Measurements from ENCODE around the gene MYT1.
"Not testable (repeated sequence)": the region's sequence is repeated elsewhere in the genome, so short reads cannot be mapped to it uniquely, and the experiment has no call there.

The MYT1 gene

DNA sequence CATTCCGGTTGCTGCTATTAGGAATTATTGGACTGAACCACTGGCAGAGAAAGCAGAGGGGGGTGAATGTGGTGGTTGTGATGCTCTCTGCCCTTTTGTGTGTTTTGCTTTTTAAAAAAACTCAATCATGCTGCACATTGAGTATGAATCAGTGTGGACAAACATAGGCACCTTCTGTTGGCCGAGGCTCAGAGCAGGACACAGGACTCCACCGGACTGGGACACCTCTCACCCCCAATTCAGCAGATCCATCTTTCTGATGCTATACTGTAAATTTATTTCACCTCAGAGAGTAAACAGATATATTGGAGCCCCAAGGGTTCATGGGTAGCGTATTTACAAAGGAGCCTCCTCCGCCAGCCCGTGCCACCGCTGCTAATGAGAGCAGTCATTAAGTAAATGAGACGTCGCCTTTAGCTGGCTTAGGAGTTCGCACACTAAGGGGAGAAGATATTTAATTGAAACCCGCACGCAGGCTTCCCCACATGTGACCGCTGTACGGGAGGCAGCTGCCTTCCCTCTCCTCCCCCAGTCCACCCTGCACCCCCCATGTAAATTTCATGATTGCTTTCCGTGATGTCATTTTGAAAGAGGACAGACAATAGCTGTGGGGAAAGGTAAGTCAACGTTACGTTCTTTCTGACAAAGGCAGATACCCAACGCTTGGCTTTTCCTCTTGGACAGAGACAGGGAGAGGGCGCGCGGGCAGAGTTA, at the start of gene MYT1:
Gene MYT1, plus strand, starts transcription at position 330 of the 714 bp plus-strand sequence. CDS start 34,410 bp downstream, outside the sequence.
- no peak for DNase-seq (ENCODE audit: low read depth)

DNA sequence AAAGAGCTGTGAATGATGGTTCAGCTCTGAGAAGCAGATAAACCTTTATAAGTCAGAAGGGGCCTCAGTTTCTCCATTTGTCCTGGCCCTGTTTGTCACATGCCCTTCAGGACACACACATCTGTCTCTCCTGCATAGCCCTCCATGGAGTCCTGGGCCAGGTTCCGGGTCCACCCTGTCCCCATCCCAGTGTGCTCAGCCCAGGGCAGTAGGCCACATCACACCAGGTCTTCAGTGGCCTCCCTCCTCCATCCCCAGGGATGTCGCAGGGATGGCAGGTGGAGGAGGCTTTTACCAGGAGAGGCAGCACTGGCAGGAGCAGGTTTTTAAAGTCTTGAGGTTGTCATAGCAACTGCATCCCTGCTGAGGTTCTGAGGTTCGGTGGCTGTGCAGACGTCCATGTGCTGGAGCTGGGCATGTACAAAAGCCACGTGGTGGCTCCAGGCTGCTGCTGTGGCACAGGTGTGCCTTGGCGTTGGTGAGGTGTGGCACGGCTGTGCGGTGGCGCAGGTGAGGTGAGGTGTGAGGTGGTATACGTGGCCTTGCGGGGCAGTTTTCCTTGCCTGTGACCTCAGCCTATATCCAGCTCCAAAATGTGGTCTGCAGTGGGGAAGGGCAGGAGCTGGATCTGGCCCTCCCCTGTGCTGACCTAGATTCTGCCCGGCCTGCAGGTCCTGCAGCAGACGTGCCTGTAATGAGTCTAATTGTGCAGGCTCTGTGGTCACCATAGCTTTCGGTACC, 48.9 kb upstream of the MYT1 start:
- DNase-seq (ENCODE audit: low read depth): no peak

DNA sequence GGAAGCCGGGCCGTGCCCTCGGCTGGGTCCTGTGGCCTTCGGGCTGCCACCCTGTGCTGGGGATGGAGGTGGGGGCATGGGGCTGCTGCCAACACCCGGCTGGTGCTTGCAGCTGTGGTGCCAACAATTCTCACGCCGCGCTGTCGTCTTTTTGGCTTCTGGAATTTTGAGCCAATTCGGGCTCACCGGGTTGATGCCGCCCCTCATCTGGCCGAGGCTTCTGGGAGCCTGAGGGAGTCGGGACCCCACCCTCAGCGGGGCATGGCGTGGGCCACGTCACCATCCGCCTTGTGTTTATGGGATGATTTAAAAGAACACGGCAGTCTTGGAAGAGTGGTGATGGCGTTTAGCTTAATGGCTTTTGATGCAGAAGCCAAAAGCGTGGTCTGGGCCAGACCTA, 48.2 kb upstream of the MYT1 start:
- DNase-seq (ENCODE audit: low read depth): no peak

DNA sequence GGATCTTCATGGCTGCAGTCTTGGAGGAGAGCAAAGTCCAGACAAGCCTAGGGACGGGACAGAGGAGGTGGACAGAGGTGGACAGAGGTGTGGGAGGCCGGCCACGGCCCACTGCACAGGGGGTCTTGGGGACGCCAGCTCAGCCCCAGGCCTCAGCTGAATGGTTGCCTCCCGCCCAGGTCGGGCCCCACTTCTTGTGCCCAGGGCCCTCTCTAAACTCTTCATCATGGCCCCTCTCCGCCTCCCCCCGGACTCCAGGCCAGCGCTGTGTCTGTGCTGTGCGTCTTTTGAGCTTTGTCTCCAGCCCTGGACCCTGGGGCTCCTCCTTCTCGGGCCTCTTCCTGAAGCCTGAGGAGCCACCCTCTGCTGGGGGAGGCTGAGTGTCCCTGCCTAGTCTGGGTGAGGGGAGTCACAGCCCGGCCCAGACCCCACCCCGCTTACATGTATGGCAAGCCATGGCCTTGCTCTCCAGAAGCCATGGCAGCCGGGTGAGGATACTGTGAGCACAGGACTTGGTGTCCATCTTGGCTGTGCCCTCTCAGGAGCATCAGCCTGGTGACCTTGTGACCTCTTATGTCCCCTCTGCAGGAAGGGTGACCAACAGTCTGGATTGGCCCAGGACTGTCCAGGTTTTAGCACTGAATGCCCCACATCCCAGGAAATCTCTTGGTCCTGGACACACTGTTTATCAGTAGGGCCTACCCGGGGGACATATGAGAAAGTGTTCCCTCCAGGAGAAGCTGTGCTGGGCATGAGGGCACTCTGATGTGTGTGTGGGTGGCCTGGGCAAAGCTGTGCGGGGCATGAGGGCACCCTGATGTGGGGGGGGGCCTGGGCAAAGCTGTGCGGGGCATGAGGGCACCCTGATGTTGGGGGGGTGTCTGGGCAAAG, 47.5 kb upstream of the MYT1 start:
- DNase-seq (ENCODE audit: low read depth): no peak

DNA sequence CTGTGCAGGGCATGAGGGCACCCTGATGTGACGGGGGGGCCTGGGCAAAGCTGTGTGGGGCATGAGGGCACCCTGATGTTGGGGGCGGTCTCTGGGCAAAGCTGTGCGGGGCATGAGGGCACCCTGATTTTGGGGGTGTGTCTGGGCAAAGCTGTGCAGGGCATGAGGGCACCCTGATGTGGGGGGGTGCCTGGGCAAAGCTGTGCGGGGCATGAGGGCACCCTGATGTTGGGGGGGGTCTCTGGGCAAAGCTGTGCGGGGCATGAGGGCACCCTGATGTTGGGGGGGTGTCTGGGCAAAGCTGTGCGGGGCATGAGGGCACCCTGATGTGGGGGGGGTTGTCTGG, 46.8 kb upstream of the MYT1 start:
- not testable (repeated sequence) for DNase-seq (ENCODE audit: low read depth)

DNA sequence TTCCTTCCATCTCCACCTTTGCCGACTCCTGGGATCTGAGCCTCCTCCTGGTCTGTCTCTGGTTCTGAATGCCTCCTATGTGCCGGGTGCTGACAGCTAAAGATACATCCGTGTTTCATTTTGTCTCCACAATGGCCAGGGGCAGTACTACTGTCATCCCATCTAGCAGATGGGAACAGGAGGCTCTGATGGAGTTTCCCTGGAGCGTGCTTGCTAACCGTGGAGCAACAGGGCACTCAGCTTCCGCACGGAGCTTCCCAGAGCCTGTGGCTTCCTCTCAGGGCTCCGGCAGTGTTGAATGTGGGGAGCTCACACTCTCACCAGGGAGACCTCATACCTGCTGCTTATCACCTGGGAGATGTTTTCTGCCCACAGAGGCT, 45.0 kb upstream of the MYT1 start:
- no peak for DNase-seq (ENCODE audit: low read depth)

DNA sequence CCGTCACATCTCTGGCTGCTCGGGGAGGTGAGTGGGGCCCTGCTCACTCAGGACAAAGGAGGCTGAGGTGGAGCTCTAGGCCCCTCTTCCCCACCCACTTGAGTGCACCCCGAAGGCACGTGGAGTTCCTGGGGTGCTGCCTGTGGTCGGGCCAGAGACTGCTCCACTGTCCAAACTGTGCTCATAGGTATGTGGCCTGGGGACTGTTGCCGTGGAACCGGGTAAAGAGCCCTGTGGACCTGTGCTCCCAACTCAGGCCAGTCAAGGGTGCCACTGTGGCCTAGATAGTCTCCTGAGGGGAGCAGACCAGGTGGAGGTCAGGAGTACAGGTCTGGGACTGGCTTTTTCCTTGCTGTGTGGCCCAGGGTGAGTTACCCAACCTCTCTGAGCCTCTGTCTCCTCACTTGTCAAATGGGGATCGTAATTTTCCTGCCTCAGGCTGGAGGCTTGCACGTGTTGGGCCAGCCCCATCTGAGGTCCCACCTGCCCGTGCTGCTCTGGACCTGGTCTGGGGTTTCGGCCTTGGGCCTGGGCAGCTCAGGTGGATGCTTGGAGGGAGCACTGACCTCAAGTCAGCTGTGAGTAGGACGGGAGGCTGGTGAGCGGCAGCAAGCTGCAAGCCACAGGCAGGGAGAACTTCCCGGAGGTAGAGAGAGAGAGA, 44.4 kb upstream of the MYT1 start:
- peak; percentile 6 for DNase-seq (ENCODE audit: low read depth)

DNA sequence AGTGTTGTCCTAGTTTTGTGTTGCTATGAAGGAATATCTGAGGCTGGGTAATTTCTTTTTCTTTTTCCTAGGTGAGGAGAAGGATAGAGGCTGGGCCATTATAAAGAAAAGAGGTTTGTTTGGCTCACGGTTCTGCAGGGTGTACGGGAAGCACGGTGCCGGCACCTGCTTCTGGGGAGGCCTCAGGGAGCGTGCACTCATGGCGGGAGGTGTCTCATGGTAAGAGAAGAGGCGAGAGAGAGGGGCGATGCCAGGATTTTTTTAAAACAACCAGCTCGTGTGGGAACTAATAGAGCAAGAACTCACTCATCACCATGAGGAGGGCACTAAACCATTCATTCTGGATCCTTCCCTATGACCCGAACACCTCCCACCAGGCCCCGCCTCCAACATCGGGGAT, 42.7 kb upstream of the MYT1 start:
- no peak for DNase-seq (ENCODE audit: low read depth)

DNA sequence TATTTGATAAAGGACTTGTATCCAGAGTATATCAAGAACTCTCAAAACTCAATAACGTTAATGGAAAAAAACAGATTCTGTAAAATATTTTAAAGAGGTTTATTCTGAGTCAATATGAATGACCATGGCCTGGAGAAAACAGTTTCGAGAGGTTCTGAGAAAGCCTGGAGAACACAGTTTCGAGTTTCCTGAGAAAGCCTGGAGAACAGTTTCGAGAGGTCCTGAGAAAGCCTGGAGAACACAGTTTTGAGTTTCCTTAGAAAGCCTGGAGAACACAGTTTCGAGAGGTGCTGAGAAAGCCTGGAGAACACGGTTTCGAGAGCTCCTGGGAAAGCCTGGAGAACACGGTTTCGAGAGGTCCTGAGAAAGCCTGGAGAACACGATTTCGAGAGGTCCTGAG, 41.3 kb upstream of the MYT1 start:
- DNase-seq (ENCODE audit: low read depth): not testable (repeated sequence)

DNA sequence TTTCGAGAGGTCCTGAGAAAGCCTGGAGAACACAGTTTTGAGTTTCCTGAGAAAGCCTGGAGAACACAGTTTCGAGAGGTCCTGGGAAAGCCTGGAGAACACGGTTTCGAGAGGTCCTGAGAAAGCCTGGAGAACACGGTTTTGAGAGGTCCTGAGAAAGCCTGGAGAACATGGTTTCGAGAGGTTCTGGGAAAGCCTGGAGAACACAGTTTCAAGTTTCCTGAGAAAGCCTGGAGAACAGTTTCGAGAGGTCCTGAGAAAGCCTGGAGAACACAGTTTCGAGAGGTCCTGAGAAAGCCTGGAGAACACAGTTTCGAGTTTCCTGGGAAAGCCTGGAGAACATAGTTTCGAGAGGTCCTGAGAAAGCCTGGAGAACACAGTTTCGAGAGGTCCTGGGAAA, 40.7 kb upstream of the MYT1 start:
- DNase-seq (ENCODE audit: low read depth): not testable (repeated sequence)

DNA sequence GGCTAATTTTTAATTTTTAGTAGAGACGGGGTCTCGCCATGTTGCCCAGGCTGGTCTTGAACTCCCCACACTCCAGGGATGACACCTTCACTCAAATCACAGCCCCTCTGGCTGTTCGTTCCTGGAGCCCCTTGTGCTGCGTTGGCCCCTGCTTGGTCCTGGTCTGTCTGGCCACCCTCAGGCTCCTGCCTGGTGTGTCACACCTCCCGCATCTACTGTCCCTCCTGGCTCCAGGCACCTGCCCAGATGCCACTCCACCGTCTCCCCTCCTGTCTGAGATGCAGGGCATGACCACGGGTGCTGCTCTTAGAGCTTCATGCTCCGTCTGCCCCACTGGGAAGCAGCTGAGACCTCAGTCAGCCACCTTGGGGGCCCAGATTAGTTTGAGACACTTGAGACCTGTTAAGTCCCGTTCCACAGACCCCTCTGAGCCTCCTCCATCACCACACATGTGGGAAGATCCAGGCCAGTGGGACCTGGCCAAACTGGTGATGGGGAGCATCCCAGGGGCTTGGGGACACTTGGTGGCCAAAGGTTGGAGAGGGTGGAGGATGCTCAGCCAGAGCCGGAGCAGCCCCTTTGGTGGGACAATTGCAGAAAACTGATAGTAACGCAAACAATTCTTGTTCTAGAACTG, 35.0 kb upstream of the MYT1 start:
- no peak for DNase-seq (ENCODE audit: low read depth)

DNA sequence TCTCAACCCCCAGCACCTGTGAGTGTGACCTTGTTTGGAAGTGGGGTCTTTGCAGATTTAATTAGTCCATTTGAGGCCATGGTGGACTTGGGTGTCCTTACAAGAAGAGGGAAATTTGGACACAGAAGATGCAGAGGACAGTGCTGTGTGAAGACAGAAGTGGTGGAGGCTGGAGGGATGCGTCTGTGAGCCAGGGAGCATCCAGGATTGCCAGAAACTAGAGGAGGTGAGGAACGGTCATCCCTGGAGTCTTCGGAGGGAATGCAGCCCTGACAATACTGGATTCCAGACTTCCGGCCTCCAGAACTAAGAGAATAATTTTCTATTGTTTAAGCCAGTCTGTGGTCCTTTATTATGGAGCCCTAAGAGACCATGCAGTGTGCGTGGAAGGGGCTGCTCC, 34.0 kb upstream of the MYT1 start:
- no peak for DNase-seq (ENCODE audit: low read depth)

DNA sequence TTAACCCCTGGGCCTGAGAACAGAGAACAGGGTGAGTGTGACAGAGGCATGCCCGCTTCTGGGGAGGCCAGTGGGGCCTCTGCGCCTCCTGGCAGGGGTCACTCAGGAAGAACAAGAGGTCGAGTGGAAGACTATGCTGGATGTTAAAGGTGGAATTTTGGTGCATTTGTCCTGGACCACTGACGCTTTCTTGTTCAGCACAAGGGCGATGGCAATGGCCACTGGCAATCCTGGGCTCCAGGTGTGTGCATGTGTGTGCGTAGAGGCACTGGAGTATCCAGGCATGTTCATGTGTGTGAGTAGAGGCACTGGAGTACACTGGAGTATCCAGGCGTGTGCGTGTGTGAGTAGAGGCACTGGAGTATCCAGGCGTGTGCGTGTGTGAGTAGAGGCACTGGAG, 33.4 kb upstream of the MYT1 start:
- DNase-seq (ENCODE audit: low read depth): no peak

DNA sequence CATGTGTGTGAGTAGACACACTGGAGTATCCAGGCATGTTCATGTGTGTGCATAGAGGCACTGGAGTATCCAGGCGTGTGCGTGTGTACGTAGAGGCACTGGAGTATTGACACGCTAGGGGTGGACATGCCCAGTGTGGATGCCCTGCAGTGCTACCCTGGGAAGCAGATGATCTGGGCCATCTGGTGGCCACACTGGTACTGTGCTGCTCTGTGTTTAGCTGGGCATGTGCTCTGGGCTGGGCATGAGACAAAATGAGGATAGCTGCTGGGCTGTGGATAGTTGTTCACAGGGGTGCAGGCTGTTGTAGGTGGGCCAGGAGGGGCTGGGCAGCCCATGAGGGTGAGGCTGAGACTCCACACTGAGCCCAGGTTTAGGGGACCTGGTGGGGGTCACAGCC, 32.8 kb upstream of the MYT1 start:
- DNase-seq (ENCODE audit: low read depth): no peak

DNA sequence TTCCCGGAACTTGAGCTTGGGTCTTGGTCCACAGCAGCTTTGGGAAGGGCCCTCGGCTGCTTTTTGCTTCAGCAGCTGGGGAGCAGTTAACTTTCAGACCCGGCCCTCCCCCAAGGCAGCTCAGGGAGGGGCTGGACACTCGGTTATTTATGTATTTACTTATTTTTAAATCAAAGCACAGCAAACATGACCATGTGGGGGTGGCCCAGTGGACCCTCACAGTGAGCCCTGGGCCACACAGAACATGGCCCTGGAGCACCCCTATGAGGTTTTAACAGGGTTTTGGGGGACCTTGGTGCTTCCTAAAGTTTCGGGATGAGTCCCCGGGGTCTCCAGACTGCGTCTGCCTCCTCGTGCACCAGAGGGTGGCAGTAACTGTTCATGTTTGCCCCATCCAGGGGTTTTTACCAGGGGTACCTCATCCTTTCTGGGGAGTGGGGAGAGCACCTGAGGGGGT, 30.3 kb upstream of the MYT1 start:
- DNase-seq (ENCODE audit: low read depth): no peak

DNA sequence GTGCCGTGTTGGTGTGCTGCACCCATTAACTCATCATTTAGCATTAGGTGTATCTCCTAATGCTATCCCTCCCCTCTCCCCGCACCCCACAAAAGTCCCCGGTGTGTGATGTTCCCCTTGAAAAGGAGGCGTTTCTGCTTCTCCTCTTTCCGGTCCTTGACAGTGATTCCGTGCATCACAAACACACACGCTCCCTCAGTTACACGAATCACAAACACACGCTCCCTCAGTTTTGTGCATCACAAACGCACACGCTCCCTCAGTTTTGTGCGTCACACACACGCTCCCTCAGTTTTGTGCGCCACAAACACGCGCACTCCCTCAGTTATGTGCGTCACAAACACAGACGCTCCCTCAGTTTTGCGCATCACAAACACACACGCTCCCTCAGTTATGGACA, 29.5 kb upstream of the MYT1 start:
- DNase-seq (ENCODE audit: low read depth): not testable (repeated sequence)

DNA sequence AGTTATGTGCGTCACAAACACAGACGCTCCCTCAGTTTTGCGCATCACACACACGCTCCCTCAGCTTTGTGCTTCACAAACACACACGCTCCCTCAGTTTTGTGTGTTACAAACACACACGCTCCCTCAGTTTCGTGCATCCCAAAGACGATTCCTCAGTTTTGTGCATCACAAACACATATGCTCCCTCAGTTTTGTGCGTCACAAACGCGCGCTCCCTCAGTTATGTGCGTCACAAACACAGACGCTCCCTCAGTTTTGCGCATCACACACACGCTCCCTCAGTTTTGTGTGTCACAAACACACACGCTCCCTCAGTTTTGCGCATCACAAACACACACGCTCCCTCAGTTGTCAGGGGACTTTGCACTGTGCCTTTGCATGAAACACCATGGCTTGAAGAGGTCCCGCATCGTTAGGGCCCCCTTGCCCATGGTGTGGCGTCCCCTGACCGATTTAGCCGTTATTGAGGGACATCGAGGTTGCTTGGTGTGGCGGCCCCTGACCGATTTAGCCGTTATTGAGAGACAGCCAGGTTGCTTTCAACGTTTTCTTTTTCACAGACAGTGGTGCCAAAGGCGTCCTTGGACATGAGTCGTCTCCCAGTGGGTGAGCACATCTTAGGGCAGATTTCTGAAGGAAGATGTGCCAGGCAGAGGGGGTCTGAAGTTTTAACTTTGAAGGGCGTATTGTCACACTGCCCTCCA, 28.1 kb upstream of the MYT1 start:
- DNase-seq (ENCODE audit: low read depth): no peak

DNA sequence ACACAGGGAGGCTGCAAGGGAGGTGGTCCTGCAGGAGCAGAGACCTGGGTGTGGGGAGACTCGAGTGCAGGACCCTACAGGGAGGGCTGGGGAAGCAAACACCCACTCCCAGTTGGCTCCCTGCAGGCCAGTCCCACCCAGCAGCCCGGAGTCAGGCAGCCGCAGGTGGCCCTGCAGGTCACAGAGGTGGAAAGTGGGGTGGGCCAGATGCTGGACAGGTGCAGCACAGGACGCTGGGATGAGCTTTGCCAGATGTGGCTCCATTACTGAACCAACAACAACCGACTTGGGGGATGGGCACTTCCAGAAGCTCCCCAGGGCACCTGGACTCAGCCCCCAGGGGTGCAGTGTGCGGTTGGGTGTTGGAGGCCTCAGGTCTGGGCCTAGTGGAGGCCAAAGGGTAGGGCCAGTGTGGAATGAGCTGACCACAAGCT, 26.6 kb upstream of the MYT1 start:
- DNase-seq (ENCODE audit: low read depth): no peak

DNA sequence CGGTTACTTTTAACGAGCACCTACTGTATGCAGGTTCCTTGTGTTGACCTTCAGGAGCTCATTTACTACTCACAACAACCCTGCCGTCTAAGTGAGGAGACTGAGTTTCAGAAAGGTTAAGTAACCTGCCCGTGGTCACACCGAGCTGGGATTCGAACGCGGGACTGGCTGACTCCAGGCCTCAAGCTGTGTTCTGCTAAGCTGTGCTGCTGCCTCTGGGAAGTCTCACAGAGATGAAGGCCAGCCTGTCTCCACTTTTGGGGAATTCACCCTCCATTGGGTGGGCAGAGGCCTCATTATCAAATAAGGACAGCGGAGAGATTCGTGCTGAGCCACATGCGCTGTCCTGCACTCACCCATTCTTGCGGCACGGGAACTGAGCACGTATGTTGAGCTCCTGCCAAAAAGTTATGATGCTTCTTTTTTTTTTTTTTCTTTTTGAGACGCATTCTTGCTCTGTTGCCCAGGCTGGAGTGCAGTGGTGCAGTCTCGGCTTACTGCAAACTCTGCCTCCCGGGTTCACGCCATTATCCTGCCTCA, 25.9 kb upstream of the MYT1 start:
- DNase-seq (ENCODE audit: low read depth): no peak

DNA sequence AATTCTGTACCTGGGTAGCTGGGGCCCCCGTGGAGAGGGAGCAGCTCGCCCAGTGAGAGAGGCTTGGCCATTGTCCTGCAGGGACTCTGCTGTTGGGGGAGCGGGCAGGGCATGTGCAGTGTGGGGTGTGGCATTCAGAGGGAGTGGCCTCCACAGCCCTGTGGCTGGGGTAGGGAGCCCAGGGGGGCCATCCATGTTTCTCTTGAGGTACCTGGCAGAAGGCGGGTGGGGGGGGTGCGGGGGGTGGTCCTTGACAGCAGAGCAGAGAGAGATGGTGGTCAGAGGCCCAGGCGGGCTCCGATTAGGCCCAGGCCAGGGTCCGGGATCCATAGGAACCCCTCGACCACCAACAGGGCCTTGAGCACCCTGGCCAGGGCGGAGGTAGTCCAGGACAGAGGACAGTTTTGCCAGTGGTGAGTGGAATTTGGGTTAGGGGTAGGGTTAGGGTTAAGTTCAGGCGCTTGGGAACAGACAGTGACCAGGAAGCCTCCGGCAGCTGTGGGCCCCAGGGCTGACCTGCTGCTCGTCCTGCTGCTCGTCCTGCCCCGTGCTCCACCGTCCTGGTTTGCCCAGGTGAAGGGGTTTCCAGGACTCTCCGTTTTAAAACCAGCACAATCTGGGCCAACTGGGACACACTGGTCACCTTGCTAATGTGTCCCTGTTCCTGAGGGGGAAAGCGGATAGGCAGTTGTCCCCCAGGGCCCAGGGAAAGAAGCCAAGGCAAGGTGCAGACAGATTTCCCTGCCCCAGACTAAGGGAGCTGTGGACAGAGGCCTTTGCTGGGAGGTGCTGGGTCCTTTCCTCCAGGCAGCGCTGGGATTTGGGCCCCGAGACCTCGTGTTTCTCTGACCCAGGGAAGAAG, 24.8 kb upstream of the MYT1 start:
- DNase-seq (ENCODE audit: low read depth): no peak

All from HS-5 (cell line).